ENCODE measurements around the gene FGF12.

FGF12 gene

DNA sequence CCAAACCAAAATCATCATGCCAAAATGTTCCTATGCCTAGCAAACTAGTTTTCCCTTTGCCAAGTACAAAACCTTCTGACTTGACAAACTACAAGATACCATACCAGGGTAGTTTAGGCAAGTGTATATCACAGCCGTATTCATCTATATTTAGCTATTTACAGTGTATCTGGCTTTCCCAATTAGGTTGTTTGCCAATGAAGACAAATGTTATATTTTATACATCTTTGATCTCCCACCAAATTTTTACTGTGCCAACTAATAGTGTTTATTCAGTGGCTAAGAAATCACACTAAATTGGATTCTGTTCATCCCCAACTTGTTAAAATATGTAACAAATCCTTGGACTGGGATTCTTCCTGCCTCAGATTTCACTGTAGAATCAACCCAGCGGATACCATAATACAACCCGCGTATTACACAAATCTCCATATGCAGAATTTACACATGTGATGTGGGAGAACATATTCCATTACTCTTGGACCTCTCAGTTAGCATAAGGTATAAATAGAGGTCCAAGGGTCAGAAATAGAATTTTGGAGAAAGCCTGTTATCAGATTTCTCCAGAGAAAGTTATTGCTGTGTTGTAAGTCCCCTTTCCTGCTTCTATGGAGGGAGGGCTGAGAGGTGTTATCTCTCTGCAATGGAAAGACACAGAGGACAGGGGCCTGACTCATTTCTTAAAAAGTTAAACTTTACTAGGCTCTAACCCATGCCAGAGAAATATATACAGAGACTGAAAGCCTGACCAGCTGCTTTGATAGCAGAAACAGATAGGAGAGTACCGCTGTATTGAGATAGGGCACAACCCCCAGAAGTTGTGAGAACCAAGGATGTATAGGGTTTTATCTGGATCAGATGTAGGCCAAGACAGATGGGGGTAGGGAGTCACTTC lies 467.0 kb downstream of the FGF12 start:
- H3K4me3 ChIP-seq (ENCODE audit: low read length) = no peak overlapping the region
- no peak for DNase-seq (ENCODE audit: low read depth)
- TF ChIP-seq, protein P1, sequence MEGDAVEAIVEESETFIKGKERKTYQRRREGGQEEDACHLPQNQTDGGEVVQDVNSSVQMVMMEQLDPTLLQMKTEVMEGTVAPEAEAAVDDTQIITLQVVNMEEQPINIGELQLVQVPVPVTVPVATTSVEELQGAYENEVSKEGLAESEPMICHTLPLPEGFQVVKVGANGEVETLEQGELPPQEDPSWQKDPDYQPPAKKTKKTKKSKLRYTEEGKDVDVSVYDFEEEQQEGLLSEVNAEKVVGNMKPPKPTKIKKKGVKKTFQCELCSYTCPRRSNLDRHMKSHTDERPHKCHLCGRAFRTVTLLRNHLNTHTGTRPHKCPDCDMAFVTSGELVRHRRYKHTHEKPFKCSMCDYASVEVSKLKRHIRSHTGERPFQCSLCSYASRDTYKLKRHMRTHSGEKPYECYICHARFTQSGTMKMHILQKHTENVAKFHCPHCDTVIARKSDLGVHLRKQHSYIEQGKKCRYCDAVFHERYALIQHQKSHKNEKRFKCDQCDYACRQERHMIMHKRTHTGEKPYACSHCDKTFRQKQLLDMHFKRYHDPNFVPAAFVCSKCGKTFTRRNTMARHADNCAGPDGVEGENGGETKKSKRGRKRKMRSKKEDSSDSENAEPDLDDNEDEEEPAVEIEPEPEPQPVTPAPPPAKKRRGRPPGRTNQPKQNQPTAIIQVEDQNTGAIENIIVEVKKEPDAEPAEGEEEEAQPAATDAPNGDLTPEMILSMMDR (conservative IDR thresholded peaks at IDR 0.05; ENCODE audit: low read length) = no peak

GRCh38 chr3:192259661-192260060 lies 467.7 kb downstream of the FGF12 start:
- no peak for DNase-seq (ENCODE audit: low read depth)
- H3K4me3 ChIP-seq (ENCODE audit: low read length) = no peak overlapping the region
- TF ChIP-seq, protein P1 (conservative IDR thresholded peaks at IDR 0.05; ENCODE audit: low read length) = no peak

DNA sequence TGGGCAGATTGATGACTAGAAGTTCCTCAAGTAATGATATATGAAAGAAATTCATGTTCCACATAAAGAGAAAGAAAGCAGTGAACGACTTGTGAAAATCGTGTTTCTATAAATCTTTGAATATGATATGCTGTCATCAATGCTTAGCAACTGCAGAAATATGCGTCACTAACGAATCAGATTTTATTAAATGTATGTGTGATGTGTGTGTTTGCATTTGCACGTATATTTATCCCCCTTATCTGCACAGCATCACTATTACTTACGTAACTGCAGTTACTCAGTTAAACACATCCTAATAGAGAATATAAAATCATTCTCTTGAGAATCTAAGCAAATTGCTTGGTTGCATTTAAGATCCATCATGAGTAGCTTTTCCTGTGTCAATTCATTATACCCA lies 468.6 kb downstream of the FGF12 start:
- H3K4me3 ChIP-seq (ENCODE audit: low read length) = no peak overlapping the region
- no peak for DNase-seq (ENCODE audit: low read depth)

GRCh38 chr3:192255839-192256238 lies 471.5 kb downstream of the FGF12 start:
- no peak overlapping the region for H3K4me3 ChIP-seq (ENCODE audit: low read length)
- TF ChIP-seq, protein P1 (conservative IDR thresholded peaks at IDR 0.05; ENCODE audit: low read length) = no peak
- DNase-seq (ENCODE audit: low read depth) = no peak

More for the DNA sequence above, 468.6 kb downstream of the FGF12 start:
- TF ChIP-seq, protein P1 (conservative IDR thresholded peaks at IDR 0.05; ENCODE audit: low read length) = no peak

GRCh38 chr3:192253138-192253887 lies 474.0 kb downstream of the FGF12 start:
- no peak for DNase-seq (ENCODE audit: low read depth)
- no peak overlapping the region for H3K4me3 ChIP-seq (ENCODE audit: low read length)
- TF ChIP-seq, protein P1 (conservative IDR thresholded peaks at IDR 0.05; ENCODE audit: low read length) = no peak

GRCh38 chr3:192249516-192249915 lies 477.8 kb downstream of the FGF12 start:
- DNase-seq (ENCODE audit: low read depth) = no peak
- H3K4me3 ChIP-seq (ENCODE audit: low read length) = no peak overlapping the region
- TF ChIP-seq, protein P1 (conservative IDR thresholded peaks at IDR 0.05; ENCODE audit: low read length) = no peak
